ENCODE results near the gene FMN2. TPM values are rescaled to one million over a fixed set of nuclear protein-coding genes. Genes with fewer than 3 reads are reported as not detected.

FMN2 gene
- total RNA-seq, 1 experiment from 2014 or later, result 0.59 TPM

- Histone ChIP-seq H3K27me3 (ENCODE audit: insufficient read depth, low read length) (no peaks in the 10 kb centered on the region), H3K23me2 (ENCODE audit: insufficient read length, low read depth, low read length, poor library complexity, severe bottlenecking) (no peaks in the 10 kb centered on the region), H3K56ac (ENCODE audit: insufficient read length, low read depth, low read length) (no peak overlapping the region), H2AFZ (ENCODE audit: low read length) (no peak overlapping the region), H4K20me1 (ENCODE audit: control insufficient read depth, insufficient read depth, insufficient read length) (no peaks in the 10 kb centered on the region), H3K27ac (ENCODE audit: insufficient read length, low read depth, low read length) (no peak overlapping the region), H2BK15ac (ENCODE audit: low read depth, low read length) (no peak overlapping the region), H3K23ac (ENCODE audit: insufficient read length, low read depth, low read length) (no peak overlapping the region), H2BK120ac (ENCODE audit: low read depth, low read length, poor library complexity, severe bottlenecking) (no peak overlapping the region), H3K9ac (ENCODE audit: extremely low read depth, insufficient read length, low read length) (no peak overlapping the region), H3K18ac (ENCODE audit: insufficient read length, low read depth, low read length) (no peak overlapping the region), H2AK5ac (ENCODE audit: insufficient read length, low read length) (no peak overlapping the region), H4K8ac (replicated peaks; ENCODE audit: insufficient read length, low read depth, low read length) (no peak overlapping the region), H4K91ac (ENCODE audit: insufficient read length, low read depth, low read length) (no peak overlapping the region), H2BK12ac (ENCODE audit: insufficient read length, low read depth, low read length) (no peak overlapping the region), H3K14ac (ENCODE audit: insufficient read depth, low read length) (no peak overlapping the region), H3K4ac (ENCODE audit: low read depth, low read length) (no peak overlapping the region), H3K4me1 (ENCODE audit: insufficient read depth, low read length) (no peaks in the 10 kb centered on the region), H2BK20ac (ENCODE audit: low read depth, low read length, poor library complexity, severe bottlenecking) (no peak overlapping the region), H3T11ph (ENCODE audit: low read length) (no peak overlapping the region), H2BK5ac (ENCODE audit: insufficient read length, low read length) (no peak overlapping the region), H4K5ac (ENCODE audit: insufficient read length, low read depth, low read length) (no peak overlapping the region), H3K9me3 (ENCODE audit: control insufficient read depth, low read depth, low read length) (no peaks in the 10 kb centered on the region), H3K79me1 (ENCODE audit: insufficient read depth, low read depth, low read length, poor library complexity, severe bottlenecking) (no peaks in the 10 kb centered on the region), H3K4me2 (ENCODE audit: insufficient read depth, insufficient read length, low read length) (no peak overlapping the region), H3K79me2 (ENCODE audit: insufficient read depth, low read length) (no peaks in the 10 kb centered on the region)
- no peak overlapping the region for H3K4me3 Mint-ChIP-seq
- H3K4me1 Mint-ChIP-seq, result peaks cover 0 to 2% of the 10 kb centered on the region in 2 experiments; a peak in 1 of 4 replicates
- H3K27me3 Mint-ChIP-seq (ENCODE audit: low read depth), result no peaks in the 10 kb centered on the region
- no peak for TF ChIP-seq CTCF (conservative IDR thresholded peaks at IDR 0.05)
- no CpG with 5 or more reads among the region's 3 CpGs for WGBS (ENCODE audit: extremely low coverage, insufficient read length, low lambda C conversion rate)
- H3K36me3 Mint-ChIP-seq (ENCODE audit: insufficient read depth in 1 of 3, low read depth in 3 of 3), result no peaks in the 10 kb centered on the region
- no peaks in the 10 kb centered on the region; a peak in 1 of 5 replicates for H3K9me3 Mint-ChIP-seq
- DNase-seq, result no peak
- no peak overlapping the region for H3K27ac Mint-ChIP-seq
Observed at GRCh38 chr1:240107058-240107684, 15.5 kb downstream of the FMN2 start.
